Stromal cell of bone marrow (primary cell): ENCODE results near the gene ITM2C.
A peak's percentile ranks its signal among the peaks of the same experiment; 100 is the strongest.

ENCODE experiments used
- DNase-seq: peaks from one replicate; pipeline ENCODE4 v3.0.0-alpha.2; 2012; ENCODE audit warnings: low read depth

ITM2C gene

DNA sequence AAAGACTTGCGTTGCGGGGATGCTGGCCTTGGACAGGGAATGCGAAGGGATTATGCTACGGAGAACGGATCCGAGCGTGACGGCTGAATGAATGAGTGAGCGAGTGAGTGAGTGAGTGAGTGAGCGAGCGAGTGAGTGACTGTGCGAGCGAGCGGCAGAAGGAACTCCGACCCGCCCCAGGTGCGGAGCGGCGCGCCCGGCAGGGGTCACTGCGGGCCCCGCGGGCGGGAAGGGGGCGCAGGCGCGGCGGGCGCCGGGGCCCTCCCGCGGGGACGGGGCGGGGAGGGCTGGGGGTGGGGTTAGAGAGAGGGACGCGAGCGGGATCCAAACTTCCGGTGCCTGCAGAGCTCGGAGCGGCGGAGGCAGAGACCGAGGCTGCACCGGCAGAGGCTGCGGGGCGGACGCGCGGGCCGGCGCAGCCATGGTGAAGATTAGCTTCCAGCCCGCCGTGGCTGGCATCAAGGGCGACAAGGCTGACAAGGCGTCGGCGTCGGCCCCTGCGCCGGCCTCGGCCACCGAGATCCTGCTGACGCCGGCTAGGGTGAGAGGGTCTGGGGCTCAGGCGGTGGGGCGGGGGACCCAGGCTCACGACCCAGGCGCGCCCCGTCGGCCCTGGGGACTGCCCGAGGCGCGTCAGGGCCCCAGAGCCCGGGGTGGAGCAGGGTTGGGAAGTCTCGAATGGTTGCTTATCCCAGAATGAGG lies at the start of gene ITM2C:
TSS of gene ITM2C (plus strand) at position 338 of the 702 bp plus-strand sequence. CDS start at position 422, 84 bp downstream.
- DNase-seq, result no peak

DNA sequence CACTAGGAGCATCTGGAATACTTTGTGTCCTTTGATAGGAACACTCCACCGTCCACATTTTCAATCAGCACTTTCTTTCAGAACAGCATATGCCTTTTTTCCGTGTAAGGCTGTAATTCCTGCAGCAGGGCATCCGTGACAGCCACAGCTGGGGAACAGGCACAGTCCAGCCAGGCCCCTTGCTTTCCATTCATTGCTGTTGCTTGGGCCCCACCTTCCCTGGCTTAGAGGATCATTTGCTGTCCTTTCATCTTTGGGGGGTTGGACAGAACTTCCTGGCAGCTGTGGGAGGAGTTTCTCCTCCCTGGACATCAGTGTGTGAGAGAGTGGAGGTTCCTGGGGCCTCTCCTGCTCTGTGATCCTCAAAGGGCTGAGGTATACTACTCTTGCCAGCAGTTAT lies 49.7 kb upstream of the ITM2C start:
- DNase-seq, result no peak

GRCh38 chr2:230816735-230817134 lies 48.0 kb upstream of the ITM2C start:
- DNase-seq, result no peak

GRCh38 chr2:230819433-230819832 lies 45.3 kb upstream of the ITM2C start:
- DNase-seq, result no peak

DNA sequence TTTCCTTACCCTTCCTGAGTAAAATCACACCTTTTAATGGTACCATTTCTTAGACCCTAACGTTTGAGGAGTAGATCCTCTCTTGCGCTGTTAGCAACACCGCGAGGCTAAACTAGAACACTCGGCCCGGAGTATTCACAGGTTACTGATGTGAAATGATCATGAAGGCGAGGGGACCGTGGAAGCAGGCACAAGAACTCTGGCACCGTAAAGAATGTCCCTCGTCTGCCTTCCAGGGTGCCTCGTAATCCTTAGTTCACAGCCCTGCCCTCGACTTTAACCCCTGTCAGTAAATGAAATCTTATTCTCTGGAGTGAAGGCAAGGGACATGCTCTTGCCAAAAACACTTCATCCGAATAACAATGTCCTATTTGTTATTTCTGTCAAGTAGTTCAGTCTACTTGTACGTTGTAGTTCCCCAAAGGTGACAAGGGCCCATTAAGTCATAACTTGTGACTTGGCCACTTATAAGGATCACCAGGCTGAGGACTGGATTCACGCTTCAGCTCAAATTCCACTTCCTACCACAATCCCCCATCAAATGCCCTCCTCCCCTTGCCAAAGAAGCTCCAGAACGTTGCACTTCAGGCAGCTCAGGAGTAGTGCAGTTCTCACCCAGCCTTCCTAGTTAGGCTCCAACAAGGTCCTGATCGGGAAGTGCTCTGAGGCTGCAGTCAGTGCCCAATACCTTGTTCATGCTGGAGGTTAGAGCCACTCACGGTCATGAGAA lies 43.3 kb upstream of the ITM2C start:
- DNase-seq, result no peak

DNA sequence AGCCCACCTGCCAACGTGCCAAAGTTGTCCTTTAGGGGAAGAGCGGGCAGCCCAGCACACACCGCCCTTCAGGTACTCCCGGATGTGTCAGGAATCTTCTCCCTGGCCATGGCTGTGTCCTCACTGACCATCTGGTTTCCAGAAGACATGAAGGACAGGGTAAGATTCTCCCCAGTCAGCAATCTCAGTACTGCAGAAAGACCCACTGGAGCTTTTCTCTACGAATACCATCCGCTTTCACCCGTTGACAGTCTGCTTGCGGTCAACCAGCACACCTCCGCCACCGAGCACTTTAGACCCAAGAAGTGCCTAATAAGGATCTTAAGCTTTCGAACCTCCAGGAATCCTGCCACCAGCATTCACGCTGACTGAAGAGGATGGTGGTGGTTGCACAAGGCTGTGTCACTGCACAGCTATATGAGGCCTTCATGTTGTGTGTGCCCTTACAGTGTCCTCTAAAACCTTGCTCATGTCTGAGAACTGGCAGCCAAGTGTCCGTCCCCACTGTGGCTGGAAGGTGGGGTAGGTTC lies 42.7 kb upstream of the ITM2C start:
- DNase-seq, result no peak

DNA sequence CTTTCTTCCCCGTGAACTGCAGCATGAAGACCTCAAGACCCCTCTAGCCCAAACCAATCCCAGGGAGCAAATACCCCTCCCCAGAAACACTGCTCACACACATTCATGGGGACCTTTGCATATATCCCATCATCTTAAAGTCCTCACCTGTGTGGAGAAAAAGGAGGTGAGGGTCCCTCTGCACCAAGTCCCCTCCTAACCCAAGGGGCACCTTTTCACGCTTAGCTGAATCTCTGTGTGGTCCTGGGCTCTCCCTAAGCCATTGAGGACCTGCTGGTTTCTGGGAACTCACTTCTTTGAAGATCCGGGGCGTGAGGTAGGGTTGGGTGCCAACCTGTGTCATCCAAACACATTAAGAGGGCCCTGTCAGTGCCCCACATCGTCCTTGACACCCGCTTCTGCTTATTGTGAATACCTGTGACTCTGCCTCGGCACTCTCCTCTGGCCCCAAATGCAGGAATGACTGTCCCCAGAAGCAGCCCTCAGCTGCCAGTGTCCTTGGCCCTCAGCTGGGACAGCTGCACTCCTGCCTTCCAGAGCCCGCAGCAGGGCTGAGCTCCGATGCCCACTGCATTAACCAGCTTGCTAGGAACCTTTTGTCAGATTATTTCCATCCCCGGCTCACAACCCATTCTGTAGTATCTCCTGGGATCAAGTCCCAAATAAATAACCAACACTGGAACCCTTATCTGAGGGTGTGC lies 41.3 kb upstream of the ITM2C start:
- DNase-seq, result no peak

GRCh38 chr2:230824406-230824978 lies 40.2 kb upstream of the ITM2C start:
- peak; percentile 71 for DNase-seq

DNA sequence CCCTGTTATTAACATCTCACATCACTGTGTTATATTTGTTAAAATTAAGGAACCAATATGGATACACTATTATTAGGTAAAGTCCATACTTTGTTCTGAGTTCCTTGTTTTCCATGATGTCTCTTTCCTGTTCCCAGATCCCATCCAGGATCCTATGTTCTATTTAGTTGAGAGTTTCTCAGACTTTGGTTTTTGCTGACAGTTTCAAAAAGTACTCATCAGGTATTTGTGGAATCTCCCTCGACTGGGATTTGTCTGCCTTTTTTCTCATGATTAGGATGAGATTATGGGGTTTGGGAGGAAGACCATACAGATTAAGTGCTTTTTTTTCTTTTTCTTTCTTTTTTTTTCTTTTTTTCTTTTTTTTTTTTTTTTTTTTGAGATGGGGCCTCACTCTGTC lies 39.4 kb upstream of the ITM2C start:
- no peak for DNase-seq

- no peak for DNase-seq
Measured at GRCh38 chr2:230827774-230828271, 36.9 kb upstream of the ITM2C start.

- no peak for DNase-seq
Measured at GRCh38 chr2:230828272-230828961, 36.3 kb upstream of the ITM2C start.

- DNase-seq, result no peak
Measured at GRCh38 chr2:230829293-230829692, 35.4 kb upstream of the ITM2C start.

DNA sequence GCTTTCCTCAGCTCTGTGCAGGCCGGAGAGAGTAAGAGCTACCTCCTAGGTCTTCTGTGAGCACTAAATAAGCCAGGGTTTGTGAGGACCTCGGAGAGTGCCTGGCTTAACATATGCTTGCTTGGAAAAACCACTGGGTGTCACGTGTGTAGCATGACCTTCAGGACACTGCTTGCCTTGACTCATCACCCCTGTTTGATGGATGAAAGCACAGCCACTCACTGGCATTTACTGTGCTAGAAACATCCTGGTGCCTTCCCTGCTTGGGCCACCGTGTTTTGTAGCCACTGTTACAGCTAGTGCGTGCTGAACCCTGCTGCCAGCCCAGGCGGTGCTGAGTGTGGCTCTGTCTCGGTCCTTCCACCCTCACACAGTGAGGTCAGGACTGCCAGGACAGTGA lies 34.8 kb upstream of the ITM2C start:
- DNase-seq, result no peak

DNA sequence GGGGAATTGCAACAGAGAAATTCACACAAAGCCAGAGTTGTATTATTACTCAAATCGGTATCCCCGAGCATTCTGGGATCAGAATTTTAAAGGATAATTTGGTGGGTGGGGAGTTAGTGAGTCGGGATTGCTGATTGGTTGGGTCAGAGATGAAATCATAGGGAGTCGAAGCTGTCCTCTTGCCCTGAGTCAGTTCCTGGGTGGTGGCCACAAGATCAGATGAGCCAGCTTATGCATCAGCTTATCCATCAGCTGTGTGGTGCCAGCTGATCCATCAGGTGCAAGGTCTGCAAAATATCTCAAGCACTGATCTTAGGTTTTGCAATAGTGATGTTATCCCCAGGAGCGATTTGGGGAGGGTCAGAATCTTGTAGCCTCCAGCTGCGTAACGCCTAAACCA lies 34.3 kb upstream of the ITM2C start:
- DNase-seq, result peak; percentile 6

DNA sequence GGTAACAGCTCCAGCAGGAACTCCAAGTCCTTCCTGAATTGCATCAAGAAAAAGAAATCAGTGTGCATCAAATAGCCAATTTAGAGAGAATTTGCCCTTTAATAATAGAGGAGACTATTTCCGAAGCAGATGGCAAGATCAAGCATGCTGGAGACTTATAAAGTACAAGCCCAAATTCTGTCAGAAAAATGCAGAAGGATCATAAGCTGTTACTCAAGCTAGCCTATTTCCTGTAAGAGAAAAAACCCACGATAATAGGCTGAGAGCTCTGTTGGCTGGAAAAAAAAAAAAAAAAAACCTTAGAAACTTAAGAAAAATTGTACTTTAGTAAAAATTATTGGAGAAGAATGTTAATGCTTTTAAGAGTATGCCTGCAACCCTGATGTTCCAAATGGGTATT lies 24.4 kb upstream of the ITM2C start:
- DNase-seq, result no peak

- DNase-seq, result no peak
Measured at GRCh38 chr2:230842473-230842872, 22.3 kb upstream of the ITM2C start.

DNA sequence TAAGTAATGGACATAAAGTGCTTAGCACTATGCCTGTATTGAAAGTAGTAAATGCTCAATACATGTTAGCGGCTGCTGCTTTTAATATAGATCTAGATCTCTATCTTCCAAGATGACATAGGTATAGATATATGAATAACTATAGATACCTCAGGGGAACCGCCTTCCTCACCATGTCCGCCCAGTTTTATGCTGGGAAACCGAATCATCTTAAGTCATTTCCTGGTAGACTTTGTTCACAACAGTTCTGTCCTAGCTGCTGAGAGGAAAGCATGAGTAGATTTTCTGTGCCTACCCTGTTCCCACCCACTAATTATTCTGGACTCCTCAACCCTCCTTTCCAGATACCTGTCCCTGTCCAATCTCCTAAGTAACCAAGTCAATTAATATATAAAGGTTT lies 21.6 kb upstream of the ITM2C start:
- no peak for DNase-seq

- DNase-seq, result no peak
Measured at GRCh38 chr2:230846360-230846759, 18.4 kb upstream of the ITM2C start.

DNA sequence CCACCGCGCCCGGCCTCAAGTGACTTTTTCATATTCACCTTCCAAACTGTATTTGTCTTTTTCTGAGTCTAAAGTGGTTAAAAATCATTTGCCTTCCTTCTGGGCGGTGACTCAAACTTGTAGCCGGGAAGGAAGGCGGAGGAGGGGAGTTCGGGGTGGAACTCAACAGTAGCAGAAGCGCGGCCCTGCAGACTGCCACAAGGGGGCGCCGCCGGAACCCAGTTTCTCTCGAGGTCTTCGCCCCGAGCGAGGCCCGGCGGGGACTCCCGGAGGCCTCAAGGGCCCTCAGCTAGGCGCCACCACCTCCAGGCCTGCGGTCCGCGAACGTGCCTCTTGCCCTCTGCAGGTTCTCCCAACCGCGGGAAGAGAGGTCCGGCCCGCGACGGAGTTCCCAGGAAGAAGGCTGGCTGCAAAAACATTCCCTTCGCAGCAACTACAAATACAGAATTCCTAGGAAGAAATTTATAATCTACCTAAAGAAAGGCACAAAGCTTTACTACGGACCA lies 16.8 kb upstream of the ITM2C start:
- DNase-seq, result peak; percentile 73

- no peak for DNase-seq
Measured at GRCh38 chr2:230849633-230850357, 14.9 kb upstream of the ITM2C start.

DNA sequence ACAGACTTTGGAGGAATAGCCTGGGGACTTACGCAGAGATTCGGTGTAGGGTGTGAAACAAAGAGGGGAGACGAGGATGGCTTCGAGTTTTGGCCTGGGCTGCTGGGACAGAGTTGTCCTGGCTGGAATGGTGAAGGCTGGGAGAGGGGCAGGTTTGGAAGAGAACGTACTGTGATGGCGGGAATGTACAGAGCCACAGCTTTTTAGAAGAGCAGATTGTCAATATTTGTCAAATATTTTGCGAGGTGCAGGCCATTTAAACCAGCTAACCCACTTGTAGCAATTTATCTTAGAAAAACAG lies 14.4 kb upstream of the ITM2C start:
- DNase-seq, result no peak
